ENCODE measurements around the gene NKAIN2.
"Not testable (repeated sequence)": the region's sequence is repeated elsewhere in the genome, so short reads cannot be mapped to it uniquely, and the experiment has no call there.

NKAIN2 gene

GRCh38 chr6:124164343-124164742 lies 360.7 kb downstream of the NKAIN2 start:
- H3K4me3 ChIP-seq (ENCODE audit: low read depth, low read length), result no peak overlapping the region
- no peak for DNase-seq (ENCODE audit: low read depth)
- in situ Hi-C loops (cut with HindIII; ENCODE audit: low sequenced_read_pairs), result no loop called here

GRCh38 chr6:124167249-124167648 lies 363.6 kb downstream of the NKAIN2 start:
- H3K4me3 ChIP-seq (ENCODE audit: low read depth, low read length); in situ Hi-C loops (cut with HindIII; ENCODE audit: low sequenced_read_pairs); DNase-seq (ENCODE audit: low read depth): not testable (repeated sequence)

More at GRCh38 chr6:124164343-124164742, 360.7 kb downstream of the NKAIN2 start:
- TF ChIP-seq CTCF (IDR thresholded peaks at IDR 0.05; ENCODE audit: low read depth, low read length, missing control alignments), result no peak

- no peak for DNase-seq (ENCODE audit: low read depth)
- TF ChIP-seq CTCF (IDR thresholded peaks at IDR 0.05; ENCODE audit: low read depth, low read length, missing control alignments), result no peak
- in situ Hi-C loops (cut with HindIII; ENCODE audit: low sequenced_read_pairs), result no loop called here
- no peak overlapping the region for H3K4me3 ChIP-seq (ENCODE audit: low read depth, low read length)
Observed at GRCh38 chr6:124190256-124190655, 386.6 kb downstream of the NKAIN2 start.

- in situ Hi-C loops (cut with HindIII; ENCODE audit: low sequenced_read_pairs), result no loop called here
- no peak for DNase-seq (ENCODE audit: low read depth)
Observed at GRCh38 chr6:124193132-124193531, 389.5 kb downstream of the NKAIN2 start.

GRCh38 chr6:124197148-124197547 lies 393.5 kb downstream of the NKAIN2 start:
- in situ Hi-C loops (cut with HindIII; ENCODE audit: low sequenced_read_pairs), result no loop called here
- no peak for TF ChIP-seq CTCF (IDR thresholded peaks at IDR 0.05; ENCODE audit: low read depth, low read length, missing control alignments)
- no peak for DNase-seq (ENCODE audit: low read depth)
- H3K4me3 ChIP-seq (ENCODE audit: low read depth, low read length), result no peak overlapping the region

More at GRCh38 chr6:124193132-124193531, 389.5 kb downstream of the NKAIN2 start:
- H3K4me3 ChIP-seq (ENCODE audit: low read depth, low read length), result no peak overlapping the region
- TF ChIP-seq CTCF (IDR thresholded peaks at IDR 0.05; ENCODE audit: low read depth, low read length, missing control alignments), result no peak

- in situ Hi-C loops (cut with HindIII; ENCODE audit: low sequenced_read_pairs), result no loop called here
- no peak for TF ChIP-seq CTCF (IDR thresholded peaks at IDR 0.05; ENCODE audit: low read depth, low read length, missing control alignments)
- no peak for DNase-seq (ENCODE audit: low read depth)
- no peak overlapping the region for H3K4me3 ChIP-seq (ENCODE audit: low read depth, low read length)
Observed at GRCh38 chr6:124199286-124199685, 395.6 kb downstream of the NKAIN2 start.

GRCh38 chr6:124200661-124201060 lies 397.0 kb downstream of the NKAIN2 start:
- no peak for DNase-seq (ENCODE audit: low read depth)
- in situ Hi-C loops (cut with HindIII; ENCODE audit: low sequenced_read_pairs), result no loop called here
- H3K4me3 ChIP-seq (ENCODE audit: low read depth, low read length), result no peak overlapping the region
- TF ChIP-seq CTCF (IDR thresholded peaks at IDR 0.05; ENCODE audit: low read depth, low read length, missing control alignments), result no peak
